ENCODE measurements around the gene AK4.

DNA sequence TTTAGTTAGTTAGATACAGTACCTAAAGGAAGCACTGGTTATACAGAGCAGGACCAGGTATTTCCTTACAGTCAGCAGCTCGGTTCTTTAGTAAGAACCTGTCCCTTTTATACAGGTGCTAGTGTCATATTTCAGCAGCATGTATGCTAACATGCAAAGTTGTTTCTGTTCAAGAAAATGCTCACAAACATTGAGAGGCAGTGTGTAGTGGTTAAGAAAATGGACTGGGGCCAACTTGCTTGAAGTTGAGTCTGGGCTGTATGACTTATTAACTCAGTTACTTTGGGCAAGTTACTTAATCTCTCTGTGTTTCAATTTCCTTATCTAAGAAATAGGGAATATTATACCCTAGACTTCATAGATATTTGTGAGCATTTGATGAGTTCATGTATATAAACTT lies 31.1 kb downstream of the AK4 start:
- no peak for TF ChIP-seq POLR2A (IDR thresholded peaks at IDR 0.05)
- TF ChIP-seq, protein P1, sequence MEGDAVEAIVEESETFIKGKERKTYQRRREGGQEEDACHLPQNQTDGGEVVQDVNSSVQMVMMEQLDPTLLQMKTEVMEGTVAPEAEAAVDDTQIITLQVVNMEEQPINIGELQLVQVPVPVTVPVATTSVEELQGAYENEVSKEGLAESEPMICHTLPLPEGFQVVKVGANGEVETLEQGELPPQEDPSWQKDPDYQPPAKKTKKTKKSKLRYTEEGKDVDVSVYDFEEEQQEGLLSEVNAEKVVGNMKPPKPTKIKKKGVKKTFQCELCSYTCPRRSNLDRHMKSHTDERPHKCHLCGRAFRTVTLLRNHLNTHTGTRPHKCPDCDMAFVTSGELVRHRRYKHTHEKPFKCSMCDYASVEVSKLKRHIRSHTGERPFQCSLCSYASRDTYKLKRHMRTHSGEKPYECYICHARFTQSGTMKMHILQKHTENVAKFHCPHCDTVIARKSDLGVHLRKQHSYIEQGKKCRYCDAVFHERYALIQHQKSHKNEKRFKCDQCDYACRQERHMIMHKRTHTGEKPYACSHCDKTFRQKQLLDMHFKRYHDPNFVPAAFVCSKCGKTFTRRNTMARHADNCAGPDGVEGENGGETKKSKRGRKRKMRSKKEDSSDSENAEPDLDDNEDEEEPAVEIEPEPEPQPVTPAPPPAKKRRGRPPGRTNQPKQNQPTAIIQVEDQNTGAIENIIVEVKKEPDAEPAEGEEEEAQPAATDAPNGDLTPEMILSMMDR (IDR thresholded peaks at IDR 0.05 in 8 of 11, conservative IDR thresholded peaks at IDR 0.05 in 3 of 11), result no peak

All from spleen (tissue), 7 donors.